K562 (cell line): ENCODE measurements around the gene CNKSR1. TPM values are rescaled to one million over a fixed set of nuclear protein-coding genes. Genes with fewer than 3 reads are reported as not detected.

Experiments used
- CBX1 ChIP-seq: sonication (generic); IDR thresholded peaks from 2 replicates; pipeline ENCODE4 v1.6.1; 2016; ENCODE audit warnings: antibody characterized with exemption, low read depth, mild to moderate bottlenecking
- JUND ChIP-seq, 2 experiments: IDR thresholded peaks; 2 replicates in 1 of 2; 3 replicates in 1 of 2; pipeline ENCODE4 v1.6.1; 2011; ENCODE audit warnings: borderline replicate concordance in 2 of 2, low read depth in 2 of 2, low read length in 2 of 2, improper control_type of control experiment in 1 of 2, missing biosample characterization in 1 of 2, missing genetic modification characterization in 1 of 2, missing genetic modification reagents in 1 of 2
- MAX ChIP-seq: sonication (generic); formaldehyde crosslinking; IDR thresholded peaks from 2 replicates; pipeline ENCODE4 v1.9.0; 2022; ENCODE audit warnings: mild to moderate bottlenecking, missing genetic modification reagents
- MYC ChIP-seq, 2 experiments: fragments of 250-450 bp in 1 of 2; sonication (Bioruptor Pico) in 1 of 2; IDR thresholded peaks; 2 replicates each; pipeline versions ENCODE4 v1.5.1 to v1.6.1; 2012 to 2021; ENCODE audit warnings: low read depth in 2 of 2, borderline replicate concordance in 1 of 2, improper control_type of control experiment in 1 of 2, low read length in 1 of 2, mild to moderate bottlenecking in 1 of 2, moderate library complexity in 1 of 2
- PHF21A ChIP-seq: fragments of 450-650 bp; IDR thresholded peaks from 2 replicates; pipeline ENCODE4 v1.6.1; 2017; ENCODE audit warnings: low read depth, borderline replicate concordance
- RNF2 ChIP-seq: sonication (generic); IDR thresholded peaks from 2 replicates; pipeline ENCODE4 v1.6.1; 2016
- SMARCE1 ChIP-seq: fragments of 450-650 bp; IDR thresholded peaks from 2 replicates; pipeline ENCODE4 v1.7.1; 2016; ENCODE audit warnings: mild to moderate bottlenecking
- TOE1 ChIP-seq, 2 experiments: fragments of 450-650 bp in 1 of 2; sonication (generic) in 1 of 2; formaldehyde crosslinking in 1 of 2; IDR thresholded peaks; 2 replicates each; pipeline versions ENCODE4 v1.7.1 to v1.8.0; 2016 to 2022; ENCODE audit warnings: borderline replicate concordance in 2 of 2, mild to moderate bottlenecking in 2 of 2, antibody characterized with exemption in 1 of 2, inconsistent platforms in 1 of 2, low read depth in 1 of 2, missing genetic modification reagents in 1 of 2, moderate library complexity in 1 of 2
- UBTF ChIP-seq, 2 experiments: IDR thresholded peaks; 2 replicates each; pipeline ENCODE4 v1.6.1; 2012; ENCODE audit warnings: improper control_type of control experiment in 2 of 2, low read depth in 2 of 2, low read length in 2 of 2, borderline replicate concordance in 1 of 2
- XRCC4 ChIP-seq: IDR thresholded peaks from one replicate; pipeline ENCODE4 v1.6.1; 2011; ENCODE audit not compliant: insufficient read depth, insufficient read length; ENCODE audit errors: extremely low read depth
- ZHX1 ChIP-seq: fragments of 150-350 bp; conservative IDR thresholded peaks from 2 replicates; pipeline ENCODE4 v1.6.1; 2014; ENCODE audit warnings: low read length
- ZNF395 ChIP-seq: fragments of 200-800 bp; sonication (Bioruptor generic); IDR thresholded peaks from 2 replicates; pipeline ENCODE4 v1.6.1; 2017; ENCODE audit warnings: missing genetic modification characterization, missing compliant biosample characterization
- ZNF766 ChIP-seq: fragments of 200-800 bp; sonication (Bioruptor generic); conservative IDR thresholded peaks from 2 replicates; pipeline ENCODE4 v1.6.1; 2016; ENCODE audit warnings: missing genetic modification characterization, missing compliant biosample characterization
- polyA plus RNA-seq, 8 experiments: library from polyadenylated mRNA; depleted of rRNA in 4 of 8; stranded (reverse) in 5 of 8; unstranded in 3 of 8; fragments of >200 nt; fragmentation: Nextera tagmentation in 2 of 8; fragmentation: Illumina TruSeq in 1 of 8; extraction: Ambion mirVana in 2 of 8; extraction: Trizol in 1 of 8; gene quantifications; 2 replicates each; pipeline versions ENCODE4 v1.2.1 to v1.2.3, GENCODE V29; 2011 to 2014; ENCODE audit warnings: inconsistent platforms in 1 of 8, missing spikeins in 1 of 8
- total RNA-seq, 7 experiments: library from RNA; depleted of rRNA in 6 of 7; stranded (reverse); fragments of >200 nt in 6 of 7; fragmentation: Illumina TruSeq in 2 of 7; extraction: Trizol in 2 of 7; gene quantifications; 2 replicates each; pipeline versions ENCODE4 v1.2.1 to v1.2.3, GENCODE V29; 2011 to 2021; ENCODE audit warnings: low replicate concordance in 1 of 7
- TF ChIP-seq, protein P1 (sequence below): fragments of 450-650 bp; IDR thresholded peaks from 2 replicates; pipeline ENCODE4 v1.6.1; 2016
- TF ChIP-seq, protein P2 (sequence below): sonication (generic); formaldehyde crosslinking; IDR thresholded peaks from 2 replicates; pipeline ENCODE4 v1.8.1; 2022; ENCODE audit warnings: missing genetic modification reagents

CNKSR1 gene
- total and polyA plus RNA-seq, 9 of the 15 experiments (the other 6 are each of a cell fraction or from before 2014, with no cell fraction given): 0.03 to 2.8 (median 1.1) TPM

GRCh38 chr1:26234644-26235370, 57.5 kb downstream of the CNKSR1 start (continued):
- 0 out of 2 replicates have a peak, but pooled peaks have one; percentile 19 for TF ChIP-seq ZHX1
- TF ChIP-seq PHF21A: peak; percentile 31; the same call in 1 of the 2 replicates
- TF ChIP-seq, protein P1, sequence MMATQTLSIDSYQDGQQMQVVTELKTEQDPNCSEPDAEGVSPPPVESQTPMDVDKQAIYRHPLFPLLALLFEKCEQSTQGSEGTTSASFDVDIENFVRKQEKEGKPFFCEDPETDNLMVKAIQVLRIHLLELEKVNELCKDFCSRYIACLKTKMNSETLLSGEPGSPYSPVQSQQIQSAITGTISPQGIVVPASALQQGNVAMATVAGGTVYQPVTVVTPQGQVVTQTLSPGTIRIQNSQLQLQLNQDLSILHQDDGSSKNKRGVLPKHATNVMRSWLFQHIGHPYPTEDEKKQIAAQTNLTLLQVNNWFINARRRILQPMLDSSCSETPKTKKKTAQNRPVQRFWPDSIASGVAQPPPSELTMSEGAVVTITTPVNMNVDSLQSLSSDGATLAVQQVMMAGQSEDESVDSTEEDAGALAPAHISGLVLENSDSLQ: no peak
- peak; percentile 86 for TF ChIP-seq MYC (IDR thresholded peaks at IDR 0.05; ENCODE audit: low read depth, low read length)
- no peak for TF ChIP-seq MYC (CRISPR knock-in tag; IDR thresholded peaks at IDR 0.05; ENCODE audit: borderline replicate concordance, low read depth)
- 0 out of 2 replicates have a peak, but pooled peaks have one; percentile 15 for TF ChIP-seq MAX
- no peak for TF ChIP-seq XRCC4
- no peak for TF ChIP-seq SMARCE1
- TF ChIP-seq ZNF766 (CRISPR knock-in tag): peak; percentile 77; the same call in 1 of the 2 replicates
- TF ChIP-seq ZNF395 (CRISPR knock-in tag): 0 out of 2 replicates have a peak, but pooled peaks have one; percentile 1
- no peak for TF ChIP-seq CBX1
- TF ChIP-seq TOE1 (IDR thresholded peaks at IDR 0.05; ENCODE audit: borderline replicate concordance): no peak
- TF ChIP-seq TOE1 (CRISPR knock-in tag; IDR thresholded peaks at IDR 0.05; ENCODE audit: borderline replicate concordance, low read depth): 0 out of 2 replicates have a peak, but pooled peaks have one; percentile 7
- peak in 1 of 2 experiments; percentile 67; a peak in 1 of 4 replicates for TF ChIP-seq UBTF (IDR thresholded peaks at IDR 0.05; ENCODE audit: borderline replicate concordance in 1 of 2, low read depth in 2 of 2, low read length in 2 of 2)
- no peak for TF ChIP-seq JUND (IDR thresholded peaks at IDR 0.05; ENCODE audit: borderline replicate concordance, low read depth, low read length)
- peak; percentile 27; the same call in 1 of the 3 replicates for TF ChIP-seq JUND (tag; IDR thresholded peaks at IDR 0.05; ENCODE audit: borderline replicate concordance, low read depth, low read length)
- peak; percentile 17; the same call in 1 of the 2 replicates for TF ChIP-seq RNF2
- TF ChIP-seq, protein P2, sequence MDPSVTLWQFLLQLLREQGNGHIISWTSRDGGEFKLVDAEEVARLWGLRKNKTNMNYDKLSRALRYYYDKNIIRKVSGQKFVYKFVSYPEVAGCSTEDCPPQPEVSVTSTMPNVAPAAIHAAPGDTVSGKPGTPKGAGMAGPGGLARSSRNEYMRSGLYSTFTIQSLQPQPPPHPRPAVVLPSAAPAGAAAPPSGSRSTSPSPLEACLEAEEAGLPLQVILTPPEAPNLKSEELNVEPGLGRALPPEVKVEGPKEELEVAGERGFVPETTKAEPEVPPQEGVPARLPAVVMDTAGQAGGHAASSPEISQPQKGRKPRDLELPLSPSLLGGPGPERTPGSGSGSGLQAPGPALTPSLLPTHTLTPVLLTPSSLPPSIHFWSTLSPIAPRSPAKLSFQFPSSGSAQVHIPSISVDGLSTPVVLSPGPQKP (CRISPR knock-in tag): no peak
